SK-N-MC (cell line): ENCODE data around the gene ARL4A.

ENCODE experiments used
- EZH2 ChIP-seq: fragments of 200-600 bp; sonication (generic); IDR thresholded peaks from one replicate; pipeline ENCODE4 v1.6.1; 2017; ENCODE audit warnings: antibody characterized with exemption
- FOXP2 ChIP-seq: optimal IDR thresholded peaks from 2 replicates; pipeline ENCODE3; 2011; ENCODE audit warnings: mild to moderate bottlenecking, moderate library complexity; ENCODE audit not compliant: insufficient read depth; ENCODE audit errors: extremely low read length, control extremely low read depth
- POLR2AphosphoS5 ChIP-seq: IDR thresholded peaks from 2 replicates; pipeline ENCODE4 v1.6.1; 2012; ENCODE audit warnings: mild to moderate bottlenecking, low read depth, low read length, borderline replicate concordance

DNA sequence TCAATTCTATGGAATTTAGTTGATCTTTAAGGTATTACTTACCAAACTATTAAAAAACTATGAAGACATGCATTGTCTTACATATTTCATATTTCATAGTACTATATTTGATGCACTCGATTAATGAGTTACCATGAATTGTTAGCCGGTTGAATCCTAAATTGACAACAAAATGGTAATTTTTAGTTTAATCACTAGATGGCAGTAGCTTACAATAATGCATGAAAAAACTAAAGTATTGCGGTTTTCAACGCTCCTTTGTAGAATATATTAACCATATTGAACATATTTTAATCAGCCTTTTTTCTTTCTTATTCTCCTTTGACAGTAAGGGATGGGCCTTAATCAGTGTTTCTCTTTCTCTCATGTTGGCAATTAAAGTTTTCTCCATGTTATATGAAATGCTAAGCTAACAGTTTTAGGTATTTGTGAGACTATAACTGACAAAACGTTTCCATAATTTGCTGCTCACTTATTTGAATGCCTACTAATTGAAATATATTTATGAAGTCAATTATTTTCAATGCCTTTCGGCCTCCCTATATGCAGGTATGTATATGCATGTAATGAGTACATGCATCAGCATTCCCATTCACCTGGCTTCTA lies 48.5 kb upstream of the ARL4A start:
- TF ChIP-seq POLR2AphosphoS5 = no peak
- TF ChIP-seq FOXP2 = no peak
- TF ChIP-seq EZH2 = no peak
